Retinal pigment epithelial cell (primary cell): ENCODE results near the gene FSD2.

Source experiments
- DNase-seq: peaks from one replicate; pipeline ENCODE4 v3.0.0-alpha.2; 2010; ENCODE audit warnings: low read depth
- H3K4me3 ChIP-seq: 2 replicates; pipeline ENCODE4 v1.5.1; 2011; ENCODE audit warnings: mild to moderate bottlenecking, low read length, control low read depth, moderate library complexity
- TF ChIP-seq, protein P1 (sequence below): conservative IDR thresholded peaks from 2 replicates; pipeline ENCODE4 v1.5.1; 2011; ENCODE audit warnings: low read depth, low read length, control low read depth, inconsistent platforms

The FSD2 gene

DNA sequence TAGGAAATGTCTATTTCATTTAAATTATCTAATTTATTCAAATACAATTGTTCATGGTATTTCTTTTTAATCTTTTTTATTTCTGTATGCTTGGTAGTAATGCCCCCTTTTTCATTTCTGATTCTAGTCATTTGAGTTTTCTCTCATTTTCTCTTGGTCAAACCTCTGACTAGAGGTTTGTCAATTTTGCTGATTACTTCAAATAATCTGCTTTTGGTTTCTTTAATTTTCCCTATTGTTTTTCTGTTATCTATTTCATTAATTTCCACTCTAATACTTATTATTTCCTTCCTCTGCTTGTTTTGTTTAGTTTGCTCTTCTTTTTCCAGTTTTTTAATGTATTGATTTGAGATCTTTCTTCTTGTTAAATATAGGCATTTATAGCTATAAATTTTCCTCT is 12.1 kb downstream of the FSD2 start:
- TF ChIP-seq, protein P1, sequence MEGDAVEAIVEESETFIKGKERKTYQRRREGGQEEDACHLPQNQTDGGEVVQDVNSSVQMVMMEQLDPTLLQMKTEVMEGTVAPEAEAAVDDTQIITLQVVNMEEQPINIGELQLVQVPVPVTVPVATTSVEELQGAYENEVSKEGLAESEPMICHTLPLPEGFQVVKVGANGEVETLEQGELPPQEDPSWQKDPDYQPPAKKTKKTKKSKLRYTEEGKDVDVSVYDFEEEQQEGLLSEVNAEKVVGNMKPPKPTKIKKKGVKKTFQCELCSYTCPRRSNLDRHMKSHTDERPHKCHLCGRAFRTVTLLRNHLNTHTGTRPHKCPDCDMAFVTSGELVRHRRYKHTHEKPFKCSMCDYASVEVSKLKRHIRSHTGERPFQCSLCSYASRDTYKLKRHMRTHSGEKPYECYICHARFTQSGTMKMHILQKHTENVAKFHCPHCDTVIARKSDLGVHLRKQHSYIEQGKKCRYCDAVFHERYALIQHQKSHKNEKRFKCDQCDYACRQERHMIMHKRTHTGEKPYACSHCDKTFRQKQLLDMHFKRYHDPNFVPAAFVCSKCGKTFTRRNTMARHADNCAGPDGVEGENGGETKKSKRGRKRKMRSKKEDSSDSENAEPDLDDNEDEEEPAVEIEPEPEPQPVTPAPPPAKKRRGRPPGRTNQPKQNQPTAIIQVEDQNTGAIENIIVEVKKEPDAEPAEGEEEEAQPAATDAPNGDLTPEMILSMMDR, result no peak
- no peak for DNase-seq

DNA sequence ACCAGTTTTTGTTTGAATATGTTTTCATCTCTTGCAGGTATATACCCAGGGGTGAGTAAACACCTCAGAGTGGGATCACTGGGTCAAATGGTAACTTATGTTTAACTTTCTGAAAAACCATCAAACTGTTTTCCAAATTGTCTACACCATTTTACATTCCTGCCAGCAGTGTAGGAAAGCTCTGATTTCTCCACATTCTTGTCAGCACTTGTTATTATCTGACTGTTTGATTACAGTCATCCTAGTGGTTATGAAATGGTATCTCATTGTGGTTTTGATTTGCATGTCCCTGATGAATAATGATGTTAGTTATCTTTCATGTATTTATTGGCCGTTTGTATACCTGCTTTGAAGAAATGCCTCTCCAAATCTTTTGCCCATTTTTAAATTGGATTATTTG is 13.8 kb downstream of the FSD2 start:
- no peak for DNase-seq
- TF ChIP-seq, protein P1, result no peak
- no peak overlapping the region for H3K4me3 ChIP-seq

More for the DNA sequence above, 12.1 kb downstream of the FSD2 start:
- H3K4me3 ChIP-seq, result no peak overlapping the region

DNA sequence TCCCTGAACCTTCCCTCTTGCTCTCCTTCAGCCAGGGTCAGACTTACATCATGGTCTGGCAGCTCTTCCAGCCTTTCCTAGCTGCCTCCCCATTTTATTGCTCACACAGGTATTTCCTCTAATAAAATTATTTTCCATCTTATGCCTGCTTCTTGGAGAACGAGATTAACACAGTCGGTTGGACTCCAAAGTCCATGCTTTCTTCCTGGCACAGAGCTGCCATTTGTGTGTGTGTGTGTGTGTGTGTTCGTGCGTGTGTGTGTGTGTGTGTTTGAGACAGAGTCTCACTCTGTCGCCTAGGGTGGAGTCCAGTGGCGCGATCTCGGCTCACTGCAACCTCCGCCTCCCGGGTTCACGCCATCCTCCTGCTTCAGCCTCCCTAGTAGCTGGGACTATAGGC is 15.5 kb downstream of the FSD2 start:
- TF ChIP-seq, protein P1, result no peak
- H3K4me3 ChIP-seq, result no peak overlapping the region
- no peak for DNase-seq

DNA sequence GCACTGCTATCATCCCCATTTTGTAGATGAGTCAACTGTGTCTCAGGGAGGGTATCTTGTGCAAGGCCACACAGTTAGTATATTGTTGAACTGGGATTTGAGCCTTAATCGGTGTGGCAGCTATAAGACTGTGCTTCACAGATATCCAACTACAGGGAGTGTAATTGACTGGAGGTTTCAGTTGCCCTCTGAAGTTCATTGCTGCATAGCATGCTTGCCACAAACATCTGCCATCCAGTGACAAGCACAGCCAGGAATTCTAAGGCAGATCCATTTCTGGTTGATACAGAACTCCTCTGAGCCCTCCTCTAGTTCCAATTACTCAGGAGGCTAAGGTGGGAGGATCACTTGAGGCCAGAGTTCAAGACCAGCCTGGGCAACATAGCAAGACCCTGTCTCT is 16.4 kb downstream of the FSD2 start:
- TF ChIP-seq, protein P1, result no peak
- DNase-seq, result no peak
- no peak overlapping the region for H3K4me3 ChIP-seq

DNA sequence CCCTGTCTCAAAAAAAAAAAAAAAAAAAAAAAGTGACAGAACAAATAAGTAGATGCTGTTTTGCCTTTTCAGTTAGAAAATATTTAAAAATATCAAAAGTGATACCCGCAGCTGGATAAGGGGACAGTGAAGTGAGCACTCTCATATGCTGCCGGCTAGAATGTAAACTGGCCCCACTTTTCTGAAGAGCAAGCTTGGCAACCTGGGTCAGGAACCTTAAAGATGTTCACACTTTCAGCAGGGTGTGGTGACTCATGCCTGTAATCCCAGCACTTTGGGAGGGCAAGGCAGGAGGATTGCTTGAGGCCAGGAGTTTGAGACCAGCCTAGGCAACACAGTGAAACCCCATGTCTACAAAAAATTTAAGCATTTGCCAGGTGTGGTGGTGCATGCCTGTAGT is 17.4 kb downstream of the FSD2 start:
- H3K4me3 ChIP-seq, result no peak overlapping the region
- TF ChIP-seq, protein P1, result no peak
- DNase-seq, result no peak

DNA sequence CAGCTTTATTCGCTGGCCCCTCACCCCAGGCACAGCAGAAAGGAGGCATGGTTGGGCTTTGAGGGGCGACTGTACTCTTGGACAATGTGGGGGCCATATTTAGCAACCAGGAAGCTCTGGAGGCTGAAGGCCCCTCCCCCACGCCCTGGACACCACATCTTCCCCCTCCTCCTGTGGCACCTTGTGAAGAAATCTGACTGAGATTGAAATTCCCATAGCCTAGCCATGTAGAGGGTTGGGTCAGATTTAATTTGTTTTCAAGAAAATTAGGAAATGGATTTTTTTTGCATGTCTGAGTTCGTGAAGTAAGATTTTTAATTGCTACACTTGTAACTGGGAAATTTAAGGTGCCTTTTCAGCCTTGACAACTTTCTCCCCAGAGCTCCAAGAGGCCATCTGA is 24.5 kb downstream of the FSD2 start:
- no peak for DNase-seq
- TF ChIP-seq, protein P1, result no peak
- H3K4me3 ChIP-seq, result no peak overlapping the region

DNA sequence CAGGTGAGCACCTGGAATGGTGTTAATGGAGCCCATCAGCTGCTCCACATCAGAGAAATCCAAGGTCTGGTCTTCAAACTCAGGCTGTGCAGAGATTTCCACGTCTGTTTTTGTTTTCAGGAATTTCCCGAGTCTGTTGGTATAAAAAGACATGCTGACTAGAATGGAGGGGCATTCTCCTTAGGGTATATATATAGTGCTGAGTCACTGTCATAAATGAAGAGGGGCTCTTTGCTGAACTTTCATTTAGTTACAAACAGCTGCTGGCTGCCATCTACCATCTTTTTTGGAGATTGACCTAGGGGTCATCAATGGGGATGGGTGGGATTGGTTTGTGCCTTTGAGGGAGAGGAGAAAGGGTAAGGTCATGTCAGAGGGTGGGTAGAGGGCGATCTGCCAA is 27.1 kb downstream of the FSD2 start:
- no peak for DNase-seq
- TF ChIP-seq, protein P1, result no peak
- no peak overlapping the region for H3K4me3 ChIP-seq
